GM12878 (cell line): Measurements from ENCODE around the gene BLOC1S3. TPM values are rescaled to one million over a fixed set of nuclear protein-coding genes. Genes with fewer than 3 reads are reported as not detected.

Experiments used
- ATAC-seq: fragments of 200-7000 bp; cut with Tn5 transposase; 3 replicates; pipeline ENCODE4 v1.9.1; 2020; ENCODE audit warnings: mild to moderate bottlenecking, moderate library complexity
- BruUV-seq: library from RNA; stranded (reverse); fragments of 400-500 nt; replicated peaks from 2 replicates; lab custom pipeline; 2021; lab: Mats Ljungman, UMichigan
- CTCF ChIA-PET: fragments of 300-600 bp; sonication (Branson Sonifier 250); formaldehyde crosslinking; extraction: SDS; loops from one replicate; lab custom pipeline; 2021; ENCODE audit warnings: inconsistent platforms; lab: Yijun Ruan, JAX
- POLR2A ChIA-PET: fragments of 350-600 bp; formaldehyde crosslinking; extraction: SDS; loops from one replicate; lab custom pipeline; 2021; ENCODE audit warnings: inconsistent platforms; lab: Charles Lee
- RAD21 ChIA-PET: fragments of 300-600 bp; sonication (Branson Sonifier 250); formaldehyde crosslinking; loops from one replicate; lab custom pipeline; 2023; ENCODE audit warnings: antibody characterized with exemption; ENCODE audit not compliant: unreplicated experiment; lab: Charles Lee
- SMC1A ChIA-PET: fragments of 300-600 bp; sonication (Branson Sonifier 250); formaldehyde crosslinking; loops from one replicate; lab custom pipeline; 2023; ENCODE audit not compliant: unreplicated experiment, uncharacterized antibody; lab: Charles Lee
- DNase-seq: peaks from one replicate; pipeline ENCODE4 v3.0.0-alpha.2; 2011; ENCODE audit warnings: low read depth, low spot score
- FAIRE-seq: peaks from 3 replicates; lab custom pipeline; 2011; peaks lifted over from hg19 to GRCh38; lab: Jason Lieb, UNC
- H2AFZ ChIP-seq: 2 replicates; pipeline ENCODE4 v1.6.0; 2011; ENCODE audit warnings: low read depth, low read length, control low read depth; ENCODE audit not compliant: control insufficient read depth
- H3K27ac ChIP-seq: 2 replicates; pipeline ENCODE4 v1.5.1; 2011; ENCODE audit warnings: control low read depth; ENCODE audit not compliant: control insufficient read depth, insufficient read depth
- H3K27me3 ChIP-seq, 2 experiments: replicated peaks in 1 of 2; 2 replicates each; pipeline versions ENCODE4 v1.6.0 to v1.6.1; 2011; ENCODE audit warnings: low read length in 1 of 2; ENCODE audit not compliant: control insufficient read depth in 2 of 2, insufficient read depth in 2 of 2
- H3K36me3 ChIP-seq, 2 experiments: 2 replicates each; pipeline ENCODE4 v1.5.1; 2011; ENCODE audit warnings: low read length in 1 of 2; ENCODE audit not compliant: control insufficient read depth in 2 of 2, insufficient read depth in 2 of 2
- H3K4me1 ChIP-seq: 2 replicates; pipeline ENCODE4 v1.6.1; 2011; ENCODE audit warnings: mild to moderate bottlenecking, low read length, moderate library complexity, mixed read lengths; ENCODE audit not compliant: control insufficient read depth, insufficient read depth
- H3K4me2 ChIP-seq: 2 replicates; pipeline ENCODE4 v1.6.0; 2011; ENCODE audit warnings: control low read depth; ENCODE audit not compliant: control insufficient read depth, insufficient read depth
- H3K4me3 ChIP-seq: fragments of 200-600 bp; sonication (generic); 2 replicates; pipeline ENCODE4 v1.5.1; 2016
- H3K79me2 ChIP-seq: 2 replicates; pipeline ENCODE4 v1.6.0; 2011; ENCODE audit warnings: low read length; ENCODE audit not compliant: control insufficient read depth, insufficient read depth
- H3K9ac ChIP-seq: 2 replicates; pipeline ENCODE4 v1.8.0; 2011; ENCODE audit warnings: low read length, control low read depth, mixed read lengths; ENCODE audit not compliant: control insufficient read depth, insufficient read depth
- H3K9me3 ChIP-seq: replicated peaks from 3 replicates; pipeline ENCODE4 v1.5.1; 2011; ENCODE audit warnings: mild to moderate bottlenecking, low read length; ENCODE audit not compliant: control insufficient read depth, insufficient read depth
- H4K20me1 ChIP-seq: 2 replicates; pipeline ENCODE4 v1.6.0; 2011; ENCODE audit not compliant: control insufficient read depth, insufficient read depth
- BMI1 ChIP-seq: fragments of 450-650 bp; IDR thresholded peaks from 2 replicates; pipeline ENCODE4 v1.6.1; 2016; ENCODE audit warnings: mild to moderate bottlenecking, moderate library complexity, borderline replicate concordance
- CBFB ChIP-seq: IDR thresholded peaks from 2 replicates; pipeline ENCODE4 v1.6.1; 2016; ENCODE audit warnings: antibody characterized with exemption, low read depth
- FOXK2 ChIP-seq: fragments of 450-650 bp; IDR thresholded peaks from 2 replicates; pipeline ENCODE4 v1.6.1; 2017; ENCODE audit warnings: mild to moderate bottlenecking, moderate library complexity
- HCFC1 ChIP-seq: fragments of 150-350 bp; IDR thresholded peaks from 2 replicates; pipeline ENCODE4 v1.6.1; 2014; ENCODE audit warnings: low read length
- HDAC2 ChIP-seq: fragments of 200-600 bp; sonication (generic); IDR thresholded peaks from 2 replicates; pipeline ENCODE4 v1.6.1; 2017
- PAX5 ChIP-seq: IDR thresholded peaks from 2 replicates; pipeline ENCODE4 v1.6.1; 2011; ENCODE audit warnings: low read depth, low read length, borderline replicate concordance
- RBBP5 ChIP-seq: fragments of 200-600 bp; sonication (generic); conservative IDR thresholded peaks from 2 replicates; pipeline ENCODE4 v1.6.1; 2016
- REST ChIP-seq: IDR thresholded peaks from 2 replicates; pipeline ENCODE4 v1.6.1; 2012; ENCODE audit warnings: mild to moderate bottlenecking, low read depth, low read length
- SIX5 ChIP-seq: IDR thresholded peaks from 2 replicates; pipeline ENCODE4 v1.6.1; 2011; ENCODE audit warnings: mild to moderate bottlenecking, low read depth, low read length, moderate library complexity; ENCODE audit not compliant: severe bottlenecking
- SP1 ChIP-seq: IDR thresholded peaks from one replicate; pipeline ENCODE4 v1.6.1; 2011; ENCODE audit warnings: low read depth, low read length
- TCF12 ChIP-seq: IDR thresholded peaks from 2 replicates; pipeline ENCODE4 v1.6.1; 2011; ENCODE audit warnings: low read depth, mild to moderate bottlenecking, low read length
- YY1 ChIP-seq: IDR thresholded peaks from 2 replicates; pipeline ENCODE4 v1.6.1; 2011; ENCODE audit warnings: low read depth, mild to moderate bottlenecking, low read length
- WGBS: methylation state at CpG from one replicate; pipeline ENCODE4 v1.1.6; 2016; ENCODE audit warnings: low lambda C conversion rate; ENCODE audit not compliant: insufficient replicate concordance, insufficient coverage; ENCODE audit errors: missing lambda C conversion rate; 5-methylcytosine and 5-hydroxymethylcytosine counted together
- in situ Hi-C: fragments of 300-500 bp; cut with MboI; formaldehyde crosslinking; loops from 9 replicates; pipeline ENCODE4 v1.14.3; 2018; ENCODE audit warnings: mixed read lengths
- intact Hi-C: fragments of 100-400 bp; cut with micrococcal nuclease; formaldehyde crosslinking; loops from one replicate; pipeline ENCODE4 v1.14.2; 2022; ENCODE audit not compliant: unreplicated experiment
- polyA plus RNA-seq, 11 experiments: library from polyadenylated mRNA; depleted of rRNA in 4 of 11; unstranded in 6 of 11; stranded (reverse) in 5 of 11; fragments of >200 nt; fragmentation: Nextera tagmentation in 4 of 11; fragmentation: Illumina TruSeq in 1 of 11; extraction: Ambion mirVana in 4 of 11; extraction: Trizol in 1 of 11; gene quantifications; 1 replicate in 1 of 11; 2 replicates in 10 of 11; pipeline versions ENCODE4 v1.2.1 to v1.2.3, GENCODE V29; 2011 to 2016; ENCODE audit warnings: inconsistent platforms in 2 of 11, missing spikeins in 2 of 11, low read depth in 1 of 11
- total RNA-seq, 4 experiments: library from RNA; depleted of rRNA in 3 of 4; stranded (reverse); fragments of >200 nt in 3 of 4; fragmentation: Illumina TruSeq in 1 of 4; extraction: Trizol in 1 of 4; gene quantifications; 2 replicates each; pipeline versions ENCODE4 v1.2.1 to v1.2.3, GENCODE V29; 2013 to 2021
- TF ChIP-seq, protein P1 (sequence below): IDR thresholded peaks from 2 replicates; pipeline ENCODE4 v1.6.1; 2011; ENCODE audit warnings: low read depth, mild to moderate bottlenecking, low read length, moderate library complexity, borderline replicate concordance; ENCODE audit errors: extremely low read depth
- TF ChIP-seq, protein P2 (sequence below): fragments of 450-650 bp; IDR thresholded peaks from 2 replicates; pipeline ENCODE4 v1.6.1; 2017; ENCODE audit warnings: mild to moderate bottlenecking

BLOC1S3 gene
- total and polyA plus RNA-seq, 10 of the 15 experiments (the other 5 are each of a cell fraction or from before 2014, with no cell fraction given): 3.6 to 18.3 (median 10.4) TPM

- H4K20me1 ChIP-seq: no peaks in the 10 kb centered on the region
- H3K9ac ChIP-seq: no peak overlapping the region
- H3K27ac ChIP-seq: no peak overlapping the region
- H3K4me1 ChIP-seq: no peaks in the 10 kb centered on the region
- ChIA-PET CTCF (interaction anchor here (0.7 kb wide), 1 partner anchor 59 kb away, joined by 3 read pairs; no protein-coding TSS in a partner anchor), POLR2A (no interaction called here), SMC1A (no interaction called here), RAD21 (no interaction called here)
- H3K79me2 ChIP-seq: no peaks in the 10 kb centered on the region
- no peaks in the 10 kb centered on the region for H3K27me3 ChIP-seq
- WGBS: 35% methylated on average over 6 of the region's 6 CpGs
- no peaks in the 10 kb centered on the region for H3K9me3 ChIP-seq
- ATAC-seq: no peak
- intact Hi-C loops (no loop called here), in situ Hi-C loops (no loop called here)
- H3K36me3 ChIP-seq: no peaks in the 10 kb centered on the region
- no peak overlapping the region for H2AFZ ChIP-seq
- no peak overlapping the region for H3K4me2 ChIP-seq
- no peak overlapping the region for H3K4me3 ChIP-seq
- BruUV-seq: no TSS peak
- DNase-seq: no peak
- FAIRE-seq: no peak
- TF ChIP-seq SIX5 (no peak), CBFB (no peak), YY1 (no peak), HDAC2 (no peak), HCFC1 (no peak), RBBP5 (no peak), TCF12 (no peak), SP1 (no peak), BMI1 (no peak), FOXK2 (no peak), REST (no peak), PAX5 (no peak)
- TF ChIP-seq, protein P1, sequence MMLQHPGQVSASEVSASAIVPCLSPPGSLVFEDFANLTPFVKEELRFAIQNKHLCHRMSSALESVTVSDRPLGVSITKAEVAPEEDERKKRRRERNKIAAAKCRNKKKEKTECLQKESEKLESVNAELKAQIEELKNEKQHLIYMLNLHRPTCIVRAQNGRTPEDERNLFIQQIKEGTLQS: no peak
- TF ChIP-seq, protein P2, sequence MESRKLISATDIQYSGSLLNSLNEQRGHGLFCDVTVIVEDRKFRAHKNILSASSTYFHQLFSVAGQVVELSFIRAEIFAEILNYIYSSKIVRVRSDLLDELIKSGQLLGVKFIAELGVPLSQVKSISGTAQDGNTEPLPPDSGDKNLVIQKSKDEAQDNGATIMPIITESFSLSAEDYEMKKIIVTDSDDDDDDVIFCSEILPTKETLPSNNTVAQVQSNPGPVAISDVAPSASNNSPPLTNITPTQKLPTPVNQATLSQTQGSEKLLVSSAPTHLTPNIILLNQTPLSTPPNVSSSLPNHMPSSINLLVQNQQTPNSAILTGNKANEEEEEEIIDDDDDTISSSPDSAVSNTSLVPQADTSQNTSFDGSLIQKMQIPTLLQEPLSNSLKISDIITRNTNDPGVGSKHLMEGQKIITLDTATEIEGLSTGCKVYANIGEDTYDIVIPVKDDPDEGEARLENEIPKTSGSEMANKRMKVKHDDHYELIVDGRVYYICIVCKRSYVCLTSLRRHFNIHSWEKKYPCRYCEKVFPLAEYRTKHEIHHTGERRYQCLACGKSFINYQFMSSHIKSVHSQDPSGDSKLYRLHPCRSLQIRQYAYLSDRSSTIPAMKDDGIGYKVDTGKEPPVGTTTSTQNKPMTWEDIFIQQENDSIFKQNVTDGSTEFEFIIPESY: no peak
These were observed 17.2 kb downstream of the BLOC1S3 start for GRCh38 chr19:45195764-45196163.
